Activated CD8-positive, alpha-beta T cell treated with anti-CD3 and anti-CD28 coated beads, Interleukin-2, amount 10 ng/mL, durations not matched to agents 7 days and 5 days (primary cell): Measurements from ENCODE around the gene DCUN1D5. TPM values are rescaled to one million over a fixed set of nuclear protein-coding genes. Genes with fewer than 3 reads are reported as not detected.

Experiments used
- ATAC-seq: fragments of 150-1000 bp; cut with Tn5 transposase; one replicate; pipeline ENCODE4 v1.10.0; 2021; ENCODE audit warnings: moderate library complexity
- CTCF ChIA-PET: fragments of 350-600 bp; sonication (Branson Sonifier 250); formaldehyde crosslinking; loops from one replicate; lab custom pipeline; 2021; ENCODE audit warnings: antibody characterized with exemption; lab: Charles Lee
- POLR2A ChIA-PET: fragments of 350-600 bp; sonication (Branson Sonifier 250); formaldehyde crosslinking; loops from one replicate; lab custom pipeline; 2021; ENCODE audit warnings: antibody characterized with exemption; lab: Charles Lee
- DNase-seq: peaks from one replicate; pipeline ENCODE4 v3.0.0-alpha.2; 2020
- H3K27ac Mint-ChIP-seq: one replicate; pipeline ENCODE4 v1.8.0; 2021; ENCODE audit warnings: mild to moderate bottlenecking, mixed read lengths
- H3K27me3 Mint-ChIP-seq: one replicate; pipeline ENCODE4 v1.8.0; 2021; ENCODE audit warnings: low read depth, mixed read lengths
- H3K36me3 Mint-ChIP-seq: one replicate; pipeline ENCODE4 v1.8.0; 2021; ENCODE audit warnings: low read depth, mixed read lengths
- H3K4me1 Mint-ChIP-seq: one replicate; pipeline ENCODE4 v1.8.0; 2021; ENCODE audit warnings: low read depth, mixed read lengths
- H3K4me3 Mint-ChIP-seq: one replicate; pipeline ENCODE4 v1.8.0; 2021; ENCODE audit warnings: mild to moderate bottlenecking, mixed read lengths
- H3K9me3 Mint-ChIP-seq: one replicate; pipeline ENCODE4 v1.8.0; 2022; ENCODE audit warnings: mixed read lengths; ENCODE audit not compliant: insufficient read depth
- total RNA-seq, 2 experiments: library from RNA; stranded (reverse); gene quantifications; one replicate each; pipeline ENCODE4 v1.2.3, GENCODE V29; 2021

Gene DCUN1D5
- total RNA-seq: 10 to 100 TPM; 31.3 to 34.0 TPM

- Mint-ChIP-seq H3K4me3 (peak within 1 kb of the TSS; percentile 91), H3K27ac (peak within 1 kb of the TSS; percentile 95), H3K9me3 (no peaks in the 10 kb centered on the region), H3K36me3 (peaks cover 18% of the 10 kb centered on the region), H3K27me3 (peaks cover 24% of the 10 kb centered on the region), H3K4me1 (peaks cover 27% of the 10 kb centered on the region)
- DNase-seq (peak; percentile 97), ATAC-seq (peak; percentile 94)
- ChIA-PET POLR2A (interaction anchor here (0.6 to 2.6 kb wide), 7 partner anchors 8 to 51 kb away, joined by 3 to 26 read pairs (median 3); partner anchors contain the start of gene DYNC2H1), CTCF (interaction anchor here (1.0 to 3.6 kb wide), 5 partner anchors 9 to 64 kb away, joined by 3 to 42 read pairs (median 6); partner anchors contain the start of gene DYNC2H1)
These were observed at the start of gene DCUN1D5 for GRCh38 chr11:103091801-103092524. Gene DCUN1D5, minus strand, starts transcription at chr11:103092160. Its CDS starts 288 bp downstream, at chr11:103091872.

DNA sequence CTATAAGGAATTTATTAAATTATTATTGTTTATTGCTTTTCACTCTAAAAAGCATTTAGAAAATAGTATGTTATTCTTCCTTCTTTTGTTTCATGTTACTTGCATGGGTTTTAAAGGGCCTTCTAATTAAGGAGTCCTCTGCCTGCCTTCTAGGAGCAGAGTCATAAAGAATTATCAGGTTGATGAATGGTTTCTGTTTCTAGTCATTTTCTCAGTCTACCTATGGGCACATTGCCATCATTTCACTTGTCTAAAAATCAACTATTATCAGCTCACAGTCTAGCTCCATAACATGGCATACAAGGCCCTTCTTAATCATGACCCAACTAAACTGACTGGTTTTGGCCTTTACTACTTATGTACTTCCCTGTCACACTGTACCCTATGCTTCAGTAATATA is 33.5 kb upstream of the DCUN1D5 start:
- ATAC-seq: no peak
- no peak overlapping the region for H3K4me3 Mint-ChIP-seq
- no peaks in the 10 kb centered on the region for H3K9me3 Mint-ChIP-seq
- ChIA-PET CTCF (interaction anchor here (1.1 kb wide), 1 partner anchor 14 kb away, joined by 4 read pairs; no protein-coding TSS in a partner anchor), POLR2A (no interaction called here)
- no peak overlapping the region for H3K27ac Mint-ChIP-seq
- H3K27me3 Mint-ChIP-seq: no peaks in the 10 kb centered on the region
- DNase-seq: no peak
- no peaks in the 10 kb centered on the region for H3K36me3 Mint-ChIP-seq
- H3K4me1 Mint-ChIP-seq: no peaks in the 10 kb centered on the region

DNA sequence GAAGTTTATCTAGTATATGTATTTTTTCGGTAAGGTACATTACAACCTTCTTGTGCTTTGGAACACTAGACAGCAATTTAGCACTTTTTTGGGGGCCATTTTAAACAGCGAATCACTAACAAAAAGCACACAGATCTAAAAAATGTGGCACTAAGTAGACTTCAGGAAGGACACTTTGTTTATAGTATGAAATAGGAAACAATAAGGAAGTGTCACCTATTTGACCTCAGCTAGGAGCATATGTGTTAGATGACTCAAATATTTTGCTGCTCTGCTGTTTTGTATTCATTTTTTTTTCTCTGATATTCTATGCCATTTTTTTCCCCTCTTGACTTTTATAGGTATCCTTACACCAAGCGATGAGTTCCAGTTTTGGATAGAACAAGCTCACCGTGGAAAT is 22.9 kb upstream of the DCUN1D5 start:
- no peak for ATAC-seq

DNA sequence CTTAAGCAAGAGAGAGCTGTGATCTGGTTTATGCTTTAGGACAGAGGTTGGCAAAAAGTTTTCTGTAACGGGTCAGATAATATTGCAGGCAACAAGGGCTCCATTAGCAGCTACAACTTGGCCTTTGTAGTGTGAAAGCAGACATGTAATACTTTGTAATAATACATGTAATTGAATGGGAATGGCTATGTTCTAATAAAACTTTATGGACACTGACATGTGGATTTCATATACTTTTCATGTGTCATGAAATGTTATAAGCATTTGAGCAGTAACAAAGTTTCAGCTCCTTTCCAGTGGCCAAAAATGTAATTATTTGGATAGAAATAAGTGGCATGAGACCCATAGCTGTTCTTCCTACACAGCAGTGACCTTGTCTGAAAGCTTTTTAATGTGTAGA is 20.4 kb upstream of the DCUN1D5 start:
- CTCF ChIA-PET: interaction anchor here (1.0 to 1.2 kb wide), 2 partner anchors 12 to 76 kb away, joined by 3 to 4 read pairs; no protein-coding TSS in a partner anchor
- no peaks in the 10 kb centered on the region for H3K9me3 Mint-ChIP-seq
- POLR2A ChIA-PET: no interaction called here

More for the DNA sequence above, 22.9 kb upstream of the DCUN1D5 start:
- H3K27ac Mint-ChIP-seq: no peak overlapping the region
- peaks cover 4% of the 10 kb centered on the region for H3K4me1 Mint-ChIP-seq
- H3K4me3 Mint-ChIP-seq: no peak overlapping the region
- no peaks in the 10 kb centered on the region for H3K9me3 Mint-ChIP-seq
- DNase-seq: no peak
- ChIA-PET CTCF (no interaction called here), POLR2A (no interaction called here)
- H3K36me3 Mint-ChIP-seq: no peaks in the 10 kb centered on the region
- H3K27me3 Mint-ChIP-seq: peaks cover 5% of the 10 kb centered on the region

DNA sequence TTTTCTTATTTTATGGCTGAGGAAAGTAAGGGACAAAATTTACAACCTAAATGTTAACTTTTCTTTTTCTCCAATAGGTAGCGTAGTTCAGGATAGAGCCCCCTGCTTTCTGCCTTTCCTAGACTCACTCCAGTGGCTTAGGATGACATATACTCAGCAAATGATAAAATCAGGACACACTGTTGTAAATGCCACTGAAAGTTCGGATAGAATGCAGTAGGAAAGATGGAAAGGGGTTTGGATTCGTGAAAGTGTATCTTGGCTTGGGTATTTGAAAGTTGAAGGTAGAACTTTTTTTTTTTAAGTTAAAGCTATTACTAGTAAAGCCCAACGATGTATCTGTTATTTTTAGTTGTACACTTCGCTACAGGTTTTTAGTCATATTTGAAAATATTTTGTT is 19.4 kb upstream of the DCUN1D5 start:
- H3K4me1 Mint-ChIP-seq: peaks cover 19% of the 10 kb centered on the region
- DNase-seq: no peak
- no peak overlapping the region for H3K4me3 Mint-ChIP-seq
- CTCF ChIA-PET: interaction anchor here (1.1 to 1.2 kb wide), 2 partner anchors 9 to 13 kb away, joined by 4 read pairs; no protein-coding TSS in a partner anchor
- no peak overlapping the region for H3K27ac Mint-ChIP-seq
- no peak for ATAC-seq
- H3K27me3 Mint-ChIP-seq: peaks cover 8% of the 10 kb centered on the region
- POLR2A ChIA-PET: no interaction called here
- no peaks in the 10 kb centered on the region for H3K36me3 Mint-ChIP-seq
- H3K9me3 Mint-ChIP-seq: no peaks in the 10 kb centered on the region

More for the DNA sequence above, 20.4 kb upstream of the DCUN1D5 start:
- Mint-ChIP-seq H3K27ac (no peak overlapping the region), H3K27me3 (peaks cover 8% of the 10 kb centered on the region), H3K4me1 (peaks cover 19% of the 10 kb centered on the region), H3K4me3 (no peak overlapping the region), H3K36me3 (no peaks in the 10 kb centered on the region)
- no peak for ATAC-seq
- no peak for DNase-seq

GRCh38 chr11:103110391-103110790 is 18.4 kb upstream of the DCUN1D5 start:
- DNase-seq (no peak), ATAC-seq (no peak)
- Mint-ChIP-seq H3K9me3 (no peaks in the 10 kb centered on the region), H3K27me3 (peaks cover 10% of the 10 kb centered on the region), H3K4me1 (peaks cover 19% of the 10 kb centered on the region), H3K27ac (no peak overlapping the region), H3K4me3 (peak overlapping the region; percentile 87), H3K36me3 (no peaks in the 10 kb centered on the region)
- CTCF ChIA-PET: interaction anchor here (1.1 to 3.7 kb wide), 3 partner anchors 10 to 215 kb away, joined by 4 to 42 read pairs (median 4); partner anchors contain the start of gene DCUN1D5
- POLR2A ChIA-PET: no interaction called here

- H3K27ac Mint-ChIP-seq: peak overlapping the region; percentile 83
- CTCF ChIA-PET: interaction anchor here (0.7 to 3.7 kb wide), 19 partner anchors 8 to 491 kb away, joined by 3 to 42 read pairs (median 4); partner anchors contain the start of gene DCUN1D5
- no peak for DNase-seq
- no peaks in the 10 kb centered on the region for H3K36me3 Mint-ChIP-seq
- peaks cover 19% of the 10 kb centered on the region for H3K4me1 Mint-ChIP-seq
- POLR2A ChIA-PET: interaction anchor here (0.8 to 2.0 kb wide), 4 partner anchors 9 to 74 kb away, joined by 4 to 26 read pairs (median 6); partner anchors contain the start of gene DCUN1D5
- peak; percentile 52 for ATAC-seq
- H3K4me3 Mint-ChIP-seq: peak overlapping the region; percentile 87
- H3K9me3 Mint-ChIP-seq: no peaks in the 10 kb centered on the region
- peaks cover 10% of the 10 kb centered on the region for H3K27me3 Mint-ChIP-seq
These were observed 17.9 kb upstream of the DCUN1D5 start for GRCh38 chr11:103109818-103110388.

- H3K4me3 Mint-ChIP-seq: peak within 1 kb of the TSS; percentile 87
- peaks cover 19% of the 10 kb centered on the region for H3K4me1 Mint-ChIP-seq
- DNase-seq (peak; percentile 90), ATAC-seq (peak; percentile 93)
- H3K36me3 Mint-ChIP-seq: no peaks in the 10 kb centered on the region
- CTCF ChIA-PET: interaction anchor here (0.6 to 3.7 kb wide), 23 partner anchors 9 to 491 kb away, joined by 3 to 42 read pairs (median 3); partner anchors contain the start of gene DCUN1D5
- peaks cover 16% of the 10 kb centered on the region for H3K27me3 Mint-ChIP-seq
- no peaks in the 10 kb centered on the region for H3K9me3 Mint-ChIP-seq
- POLR2A ChIA-PET: interaction anchor here (0.7 to 2.0 kb wide), 5 partner anchors 8 to 73 kb away, joined by 3 to 26 read pairs (median 5); partner anchors contain the start of gene DCUN1D5
- H3K27ac Mint-ChIP-seq: peak within 1 kb of the TSS; percentile 83
These were observed 17.2 kb upstream of the DCUN1D5 start, which contains the start of gene DYNC2H1 for GRCh38 chr11:103108933-103109817. Gene DYNC2H1, plus strand, starts transcription at chr11:103109426. Its CDS starts 149 bp downstream, at chr11:103109575.

DNA sequence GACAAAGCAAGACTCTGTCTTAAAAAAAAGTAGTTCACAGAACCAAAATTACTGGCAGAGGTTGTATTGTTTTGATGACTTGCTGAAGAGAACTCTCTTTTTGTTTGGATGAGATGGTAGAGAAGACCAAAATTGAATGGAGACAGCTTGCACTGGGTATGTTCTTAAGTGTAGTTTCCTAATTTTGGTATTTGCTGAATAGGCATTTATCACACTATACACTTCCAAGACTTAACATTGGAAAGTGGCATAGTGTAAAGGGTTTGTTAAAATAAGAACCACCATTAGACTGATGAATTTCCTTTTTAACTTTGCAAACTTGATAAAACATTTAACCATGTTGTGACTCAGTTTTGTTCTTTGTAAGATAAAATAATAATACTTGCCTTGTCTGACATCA is 5.3 kb upstream of the DCUN1D5 start:
- ChIA-PET POLR2A (interaction anchor here (0.7 kb wide), 1 partner anchor 12 kb away, joined by 3 read pairs; no protein-coding TSS in a partner anchor), CTCF (no interaction called here)
- DNase-seq: no peak
- Mint-ChIP-seq H3K27me3 (peaks cover 49% of the 10 kb centered on the region), H3K4me3 (no peak overlapping the region), H3K4me1 (peaks cover 6% of the 10 kb centered on the region), H3K9me3 (no peaks in the 10 kb centered on the region), H3K36me3 (no peaks in the 10 kb centered on the region), H3K27ac (no peak overlapping the region)
- no peak for ATAC-seq

- Mint-ChIP-seq H3K9me3 (no peaks in the 10 kb centered on the region), H3K36me3 (peaks cover 22% of the 10 kb centered on the region), H3K4me1 (peaks cover 29% of the 10 kb centered on the region), H3K27me3 (peaks cover 20% of the 10 kb centered on the region), H3K4me3 (peak overlapping the region; percentile 91), H3K27ac (peak overlapping the region; percentile 95)
- DNase-seq (peak; percentile 59), ATAC-seq (peak; percentile 64)
- ChIA-PET CTCF (interaction anchor here (0.8 to 3.6 kb wide), 7 partner anchors 10 to 63 kb away, joined by 3 to 42 read pairs (median 4); partner anchors contain the start of gene DYNC2H1), POLR2A (interaction anchor here (0.9 to 2.6 kb wide), 5 partner anchors 10 to 18 kb away, joined by 3 to 26 read pairs (median 4); partner anchors contain the start of gene DYNC2H1)
These were observed 728 bp downstream of the DCUN1D5 start for GRCh38 chr11:103091064-103091800.
